ENCODE results near the gene GNRHR. TPM values are rescaled to one million over a fixed set of nuclear protein-coding genes. Genes with fewer than 3 reads are reported as not detected.

Gene GNRHR, protein sequence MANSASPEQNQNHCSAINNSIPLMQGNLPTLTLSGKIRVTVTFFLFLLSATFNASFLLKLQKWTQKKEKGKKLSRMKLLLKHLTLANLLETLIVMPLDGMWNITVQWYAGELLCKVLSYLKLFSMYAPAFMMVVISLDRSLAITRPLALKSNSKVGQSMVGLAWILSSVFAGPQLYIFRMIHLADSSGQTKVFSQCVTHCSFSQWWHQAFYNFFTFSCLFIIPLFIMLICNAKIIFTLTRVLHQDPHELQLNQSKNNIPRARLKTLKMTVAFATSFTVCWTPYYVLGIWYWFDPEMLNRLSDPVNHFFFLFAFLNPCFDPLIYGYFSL
- not detected for total RNA-seq

DNA sequence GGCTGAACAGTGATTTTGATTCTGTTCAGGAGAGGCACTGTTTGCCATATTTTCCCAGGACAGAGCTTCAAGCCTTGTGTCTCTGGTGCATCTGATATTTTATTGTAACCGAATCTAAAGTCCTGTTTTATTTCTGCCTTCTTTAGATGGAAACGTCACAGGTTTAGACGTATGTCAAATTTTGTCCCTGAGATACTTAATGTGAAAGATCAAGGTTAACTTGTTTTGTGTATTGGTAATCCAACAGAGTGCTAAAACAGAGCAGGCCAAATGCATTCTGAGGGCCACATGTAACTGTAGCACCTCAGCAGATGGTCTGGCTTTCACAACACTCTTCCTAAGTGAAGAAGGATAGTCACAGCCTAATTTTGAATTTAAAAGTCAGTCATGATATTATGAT, at the start of gene GNRHR:
Gene GNRHR, minus strand, starts transcription at position 101 of the 400 bp plus-strand sequence. Its CDS starts 53 bp downstream, at position 48.

DNA sequence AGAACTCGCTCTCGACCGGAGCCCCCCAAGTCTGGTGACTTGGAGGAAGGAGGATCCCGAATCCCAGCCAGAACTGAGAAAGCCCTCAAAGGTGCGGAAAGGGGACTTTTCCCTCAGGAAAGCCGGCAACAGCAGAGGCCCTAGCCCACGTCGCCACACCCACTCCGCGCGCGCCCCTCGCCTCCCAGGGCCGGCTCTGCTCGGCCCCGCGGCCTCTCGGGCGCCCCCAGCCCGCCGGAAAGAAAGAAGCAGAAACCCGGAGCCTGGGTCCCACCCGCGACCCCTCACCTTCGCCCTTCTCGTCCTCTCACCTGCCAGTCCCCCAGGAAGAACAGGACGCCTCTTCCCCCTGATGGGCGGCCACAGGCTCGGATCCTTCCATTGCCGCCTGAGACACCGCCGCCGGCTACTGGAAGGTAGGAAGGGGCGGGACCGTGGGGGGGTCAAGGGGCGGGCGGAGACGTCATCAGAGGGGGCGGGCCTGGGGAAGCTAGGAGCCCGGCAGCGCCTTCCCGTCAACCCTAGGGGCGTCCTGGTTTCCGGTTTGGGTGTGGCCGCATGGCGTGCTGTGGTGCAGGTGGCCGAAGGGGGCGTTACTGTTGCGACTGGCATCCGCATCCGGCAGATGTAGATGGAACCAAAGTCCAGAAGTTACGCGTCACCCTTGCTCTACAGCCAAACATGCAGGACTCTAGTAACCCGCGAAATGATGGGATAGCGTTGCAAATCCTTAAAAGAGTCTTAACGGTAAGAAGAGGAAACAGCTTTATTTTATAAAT, 53.3 kb downstream of the GNRHR start, which contains the start of gene UBA6:
Gene UBA6, minus strand, starts transcription at position 418 of the 779 bp plus-strand sequence. Its CDS starts 36 bp downstream, at position 382.

Small RNA genes within 50 kb of the gene (small RNA-seq; reads per million reads assigned to genes)
- not detected for gene RF00091 (ENCODE audit: low replicate concordance)

Other genes starting within 250 kb of the GNRHR start
- 31.7 TPM for gene CENPC, start 208.9 kb downstream of the GNRHR start, total RNA-seq
- 0.35 TPM for gene STAP1, start 195.7 kb downstream of the GNRHR start, total RNA-seq
- 37.9 TPM for gene UBA6, start 53.2 kb downstream of the GNRHR start, total RNA-seq
- not detected for gene TMPRSS11D, start 129.6 kb upstream of the GNRHR start, total RNA-seq
- not detected for gene TMPRSS11A, start 209.1 kb upstream of the GNRHR start, total RNA-seq